ENCODE measurements around the gene CTDP1.

DNA sequence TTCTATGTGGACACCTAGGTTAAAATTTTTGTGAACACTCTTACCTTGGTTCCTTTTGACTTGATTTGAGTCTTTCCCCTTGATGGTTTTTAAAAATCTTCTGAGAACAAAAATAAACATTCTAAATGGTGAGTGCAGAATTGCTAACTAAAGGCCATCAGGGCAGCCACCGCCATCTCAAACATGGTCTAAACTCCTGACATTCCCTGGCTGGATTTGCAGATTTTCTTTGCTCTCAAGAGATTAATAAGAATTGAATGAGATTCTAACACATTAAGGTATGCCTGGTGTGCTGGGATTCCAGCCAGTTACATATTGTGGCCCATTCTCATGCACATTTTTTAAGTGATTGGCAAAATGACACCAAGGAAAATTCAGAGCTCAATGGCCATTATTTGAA is 17.2 kb upstream of the CTDP1 start:
- TF ChIP-seq TOX (CRISPR knock-in tag; IDR thresholded peaks at IDR 0.05; ENCODE audit: borderline replicate concordance) (no peak), ZNF565 (CRISPR knock-in tag; conservative IDR thresholded peaks at IDR 0.05; ENCODE audit: low read depth) (no peak), ZFP30 (CRISPR knock-in tag; IDR thresholded peaks at IDR 0.05) (no peak), ESRRG (CRISPR knock-in tag; IDR thresholded peaks at IDR 0.05) (no peak)
- TF ChIP-seq, protein P1, sequence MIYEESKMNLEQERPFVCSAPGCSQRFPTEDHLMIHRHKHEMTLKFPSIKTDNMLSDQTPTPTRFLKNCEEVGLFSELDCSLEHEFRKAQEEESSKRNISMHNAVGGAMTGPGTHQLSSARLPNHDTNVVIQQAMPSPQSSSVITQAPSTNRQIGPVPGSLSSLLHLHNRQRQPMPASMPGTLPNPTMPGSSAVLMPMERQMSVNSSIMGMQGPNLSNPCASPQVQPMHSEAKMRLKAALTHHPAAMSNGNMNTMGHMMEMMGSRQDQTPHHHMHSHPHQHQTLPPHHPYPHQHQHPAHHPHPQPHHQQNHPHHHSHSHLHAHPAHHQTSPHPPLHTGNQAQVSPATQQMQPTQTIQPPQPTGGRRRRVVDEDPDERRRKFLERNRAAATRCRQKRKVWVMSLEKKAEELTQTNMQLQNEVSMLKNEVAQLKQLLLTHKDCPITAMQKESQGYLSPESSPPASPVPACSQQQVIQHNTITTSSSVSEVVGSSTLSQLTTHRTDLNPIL (CRISPR knock-in tag; IDR thresholded peaks at IDR 0.05; ENCODE audit: low read depth) = no peak
